HUES64 (cell line): ENCODE data around the gene BTF3L4.
"Not testable (repeated sequence)": the region's sequence is repeated elsewhere in the genome, so short reads cannot be mapped to it uniquely, and the experiment has no call there.

Source experiments
- H3K27ac ChIP-seq: 2 replicates; pipeline ENCODE4 v1.7.0; 2013; ENCODE audit warnings: low read depth, low read length, inconsistent platforms
- H3K27me3 ChIP-seq: 2 replicates; pipeline ENCODE4 v1.6.1; 2013; ENCODE audit warnings: mild to moderate bottlenecking, low read length; ENCODE audit not compliant: insufficient read depth
- H3K36me3 ChIP-seq: 2 replicates; pipeline ENCODE4 v1.6.1; 2013; ENCODE audit warnings: mild to moderate bottlenecking, low read length; ENCODE audit not compliant: insufficient read depth
- H3K4me1 ChIP-seq: 2 replicates; pipeline ENCODE4 v1.6.1; 2013; ENCODE audit warnings: mild to moderate bottlenecking, low read length, moderate library complexity; ENCODE audit not compliant: insufficient read depth
- H3K4me3 ChIP-seq: 2 replicates; pipeline ENCODE4 v1.5.1; 2013; ENCODE audit warnings: mild to moderate bottlenecking, low read length, moderate library complexity
- H3K9ac ChIP-seq: 2 replicates; pipeline ENCODE4 v1.6.1; 2013; ENCODE audit warnings: mild to moderate bottlenecking, low read depth, low read length
- H3K9me3 ChIP-seq: 2 replicates; pipeline ENCODE4 v1.6.1; 2013; ENCODE audit warnings: low read depth, low read length; ENCODE audit not compliant: insufficient read depth
- WGBS: fragments of 150-250, 120-280 bp; methylation state at CpG from one replicate; pipeline ENCODE4 v1.1.7; 2013; ENCODE audit warnings: missing lambda C conversion rate; 5-methylcytosine and 5-hydroxymethylcytosine counted together

BTF3L4 gene

DNA sequence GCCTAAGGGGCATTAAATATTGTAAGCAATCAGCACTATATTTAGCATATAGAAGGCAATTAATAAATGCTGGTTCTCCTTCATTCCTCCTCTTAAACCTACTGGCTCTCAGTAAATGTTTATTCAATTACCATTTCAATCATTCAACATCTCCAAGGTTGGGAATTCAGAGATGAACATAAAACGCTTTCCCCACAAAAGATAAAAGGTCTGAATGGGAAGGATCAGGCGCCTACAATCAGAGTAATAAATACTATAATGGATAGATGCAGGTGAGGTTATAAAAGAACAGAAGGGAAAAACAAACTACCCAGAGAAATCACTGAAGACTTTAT lies 22.1 kb upstream of the BTF3L4 start:
- WGBS, result 100% methylated on average over 1 of the region's 2 CpGs
- Histone ChIP-seq H3K4me3 (peak overlapping the region; percentile 84), H3K9me3 (no peaks in the 10 kb centered on the region), H3K9ac (no peak overlapping the region), H3K27me3 (no peaks in the 10 kb centered on the region), H3K36me3 (peaks cover 34% of the 10 kb centered on the region), H3K4me1 (peaks cover 11% of the 10 kb centered on the region; the same call in 1 of the 2 replicates), H3K27ac (no peak overlapping the region)

DNA sequence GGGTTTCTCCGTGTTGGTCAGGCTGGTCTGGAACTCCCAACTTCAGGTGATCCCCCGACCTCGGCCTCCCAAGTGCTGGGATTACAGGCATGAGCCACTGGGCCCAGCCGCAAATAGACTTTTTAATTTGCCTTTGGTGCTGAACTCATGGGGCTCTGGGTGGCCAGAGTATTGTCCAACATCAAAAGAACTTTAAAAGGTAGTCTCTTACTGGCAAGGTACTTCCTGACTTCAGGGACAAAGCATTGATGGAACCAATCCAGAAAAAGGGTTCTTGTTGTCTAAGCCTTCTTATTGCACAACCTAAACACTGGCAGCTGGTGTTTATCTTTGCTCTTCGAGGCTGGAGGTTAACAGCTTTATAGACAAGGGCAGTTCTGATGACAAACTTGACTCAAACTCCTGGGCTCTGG lies 18.7 kb upstream of the BTF3L4 start:
- peaks cover 2% of the 10 kb centered on the region; the same call in 1 of the 2 replicates for H3K4me1 ChIP-seq
- no peak overlapping the region for H3K27ac ChIP-seq
- H3K9me3 ChIP-seq, result no peaks in the 10 kb centered on the region
- WGBS, result 96% methylated on average over 5 of the region's 5 CpGs
- H3K9ac ChIP-seq, result no peak overlapping the region
- H3K36me3 ChIP-seq, result peaks cover 54% of the 10 kb centered on the region
- no peak overlapping the region for H3K4me3 ChIP-seq
- no peaks in the 10 kb centered on the region for H3K27me3 ChIP-seq

- H3K9me3 ChIP-seq, result no peaks in the 10 kb centered on the region
- no peaks in the 10 kb centered on the region for H3K27me3 ChIP-seq
- H3K36me3 ChIP-seq, result peaks cover 52% of the 10 kb centered on the region
- H3K4me3 ChIP-seq, result no peak overlapping the region
- H3K4me1 ChIP-seq, result no peaks in the 10 kb centered on the region
- H3K27ac ChIP-seq, result no peak overlapping the region
- no peak overlapping the region for H3K9ac ChIP-seq
- 90% methylated on average over 1 of the region's 1 CpG for WGBS
Observed at GRCh38 chr1:52037909-52038308, 18.2 kb upstream of the BTF3L4 start.

- WGBS, result 95% methylated on average over 4 of the region's 4 CpGs
- H3K36me3 ChIP-seq, result peaks cover 44% of the 10 kb centered on the region
- H3K9me3 ChIP-seq, result no peaks in the 10 kb centered on the region
- H3K27me3 ChIP-seq, result no peaks in the 10 kb centered on the region
- no peak overlapping the region for H3K9ac ChIP-seq
- H3K4me3 ChIP-seq, result no peak overlapping the region
- no peaks in the 10 kb centered on the region for H3K4me1 ChIP-seq
- H3K27ac ChIP-seq, result no peak overlapping the region
Observed at GRCh38 chr1:52041551-52042185, 14.4 kb upstream of the BTF3L4 start.

DNA sequence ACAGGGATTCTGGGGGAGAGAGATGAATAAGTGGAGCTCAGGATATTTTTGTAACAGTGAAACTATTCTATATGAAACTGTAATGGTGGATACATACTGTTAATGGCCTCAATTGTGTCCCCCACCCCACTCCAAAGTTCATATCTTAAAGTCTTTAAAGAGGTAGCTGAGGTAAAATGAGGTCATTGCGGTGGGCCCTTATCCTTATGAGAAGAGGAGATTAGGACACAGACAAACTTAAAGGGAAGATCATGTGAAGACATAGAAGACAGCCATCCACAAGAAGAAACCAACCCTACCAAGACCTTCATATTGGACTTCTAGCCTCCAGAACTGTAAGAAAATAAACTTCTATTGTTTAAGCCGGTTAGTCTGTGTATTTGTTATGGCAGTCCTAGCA lies 10.9 kb upstream of the BTF3L4 start:
- no peaks in the 10 kb centered on the region for H3K9me3 ChIP-seq
- no peak overlapping the region for H3K4me3 ChIP-seq
- whole genome bisulfite sequencing, result no CpG with 5 or more reads among the region's 2 CpGs
- peaks cover 23% of the 10 kb centered on the region for H3K36me3 ChIP-seq
- no peaks in the 10 kb centered on the region for H3K27me3 ChIP-seq
- H3K27ac ChIP-seq, result no peak overlapping the region
- H3K9ac ChIP-seq, result no peak overlapping the region
- no peaks in the 10 kb centered on the region for H3K4me1 ChIP-seq

DNA sequence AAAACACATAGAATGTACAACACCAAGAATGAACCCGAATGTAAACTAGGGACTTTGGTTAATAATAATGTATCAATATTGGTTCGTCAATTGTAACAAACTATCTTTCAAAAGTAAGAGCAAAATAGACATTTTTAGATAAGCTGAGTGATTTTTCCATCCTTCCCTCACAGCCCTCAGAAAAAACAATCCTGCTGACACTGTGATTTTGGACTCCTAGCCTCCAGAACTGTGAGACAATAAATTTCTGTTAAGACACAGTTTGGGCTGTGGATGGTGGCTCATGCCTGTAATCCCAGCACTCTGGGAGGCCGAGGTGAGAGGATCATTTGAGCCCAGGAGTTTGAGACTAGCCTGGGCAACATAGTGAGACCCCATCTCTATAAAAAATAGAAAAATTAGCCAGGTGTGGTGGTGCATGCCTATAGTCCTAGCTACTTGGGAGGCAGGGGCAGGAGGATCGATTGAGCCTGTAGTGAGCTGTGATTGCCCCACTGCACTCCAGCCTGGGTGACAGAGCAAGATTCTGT lies 10.4 kb upstream of the BTF3L4 start:
- not testable (repeated sequence) for H3K4me1 ChIP-seq, H3K4me3 ChIP-seq, H3K9me3 ChIP-seq, H3K27me3 ChIP-seq, H3K9ac ChIP-seq, H3K27ac ChIP-seq
- 90% methylated on average over 2 of the region's 4 CpGs for WGBS
- peaks cover 23% of the 10 kb centered on the region for H3K36me3 ChIP-seq

GRCh38 chr1:52049337-52049736 lies 6.8 kb upstream of the BTF3L4 start:
- not testable (repeated sequence) for H3K27ac ChIP-seq, H3K9me3 ChIP-seq, H3K4me1 ChIP-seq, H3K4me3 ChIP-seq, H3K27me3 ChIP-seq, H3K9ac ChIP-seq
- 97% methylated on average over 4 of the region's 4 CpGs for WGBS
- peaks cover 34% of the 10 kb centered on the region for H3K36me3 ChIP-seq

GRCh38 chr1:52053862-52054261 lies 2.2 kb upstream of the BTF3L4 start:
- peaks cover 17% of the 10 kb centered on the region for H3K4me1 ChIP-seq
- H3K4me3 ChIP-seq, result peak overlapping the region; percentile 75
- H3K9me3 ChIP-seq, result no peaks in the 10 kb centered on the region
- no peak overlapping the region for H3K27ac ChIP-seq
- no peaks in the 10 kb centered on the region for H3K27me3 ChIP-seq
- peaks cover 38% of the 10 kb centered on the region for H3K36me3 ChIP-seq
- WGBS, result no CpG with 5 or more reads among the region's 1 CpG
- peak overlapping the region; percentile 93 for H3K9ac ChIP-seq

GRCh38 chr1:52054496-52055065 lies 1.5 kb upstream of the BTF3L4 start:
- H3K9me3 ChIP-seq, result no peaks in the 10 kb centered on the region
- peak overlapping the region; percentile 75 for H3K4me3 ChIP-seq
- peaks cover 46% of the 10 kb centered on the region for H3K36me3 ChIP-seq
- peaks cover 21% of the 10 kb centered on the region for H3K4me1 ChIP-seq
- peak overlapping the region; percentile 93 for H3K9ac ChIP-seq
- under 1% methylated on average over 12 of the region's 13 CpGs for WGBS
- peak overlapping the region; percentile 95 for H3K27ac ChIP-seq
- no peaks in the 10 kb centered on the region for H3K27me3 ChIP-seq

GRCh38 chr1:52055066-52055865 lies 829 bp upstream of the BTF3L4 start, which contains the start of gene TXNDC12:
TXNDC12 (minus strand) TSS chr1:52055191; CDS start chr1:52055096, 95 bp downstream.
- Histone ChIP-seq H3K27ac (peak within 1 kb of the TSS; percentile 95), H3K4me3 (peak within 1 kb of the TSS; percentile 75), H3K9ac (peak within 1 kb of the TSS; percentile 93), H3K27me3 (no peaks in the 10 kb centered on the region), H3K9me3 (no peaks in the 10 kb centered on the region), H3K4me1 (peaks cover 21% of the 10 kb centered on the region), H3K36me3 (peaks cover 48% of the 10 kb centered on the region)
- WGBS, result under 1% methylated on average over 45 of the region's 45 CpGs

GRCh38 chr1:52055866-52056162 lies 281 bp upstream of the BTF3L4 start:
- peak overlapping the region; percentile 93 for H3K9ac ChIP-seq
- no peaks in the 10 kb centered on the region for H3K27me3 ChIP-seq
- under 1% methylated on average over 12 of the region's 12 CpGs for WGBS
- H3K36me3 ChIP-seq, result peaks cover 48% of the 10 kb centered on the region
- H3K9me3 ChIP-seq, result no peaks in the 10 kb centered on the region
- H3K4me3 ChIP-seq, result peak overlapping the region; percentile 75
- peaks cover 21% of the 10 kb centered on the region for H3K4me1 ChIP-seq
- peak overlapping the region; percentile 95 for H3K27ac ChIP-seq
